GM12801 (cell line): ENCODE data around the gene WFDC5.

Experiments
- CTCF ChIP-seq: IDR thresholded peaks from one replicate; pipeline ENCODE4 v1.5.1; 2011; ENCODE audit warnings: control low read depth; ENCODE audit not compliant: insufficient read length; ENCODE audit errors: extremely low read depth

WFDC5 gene

DNA sequence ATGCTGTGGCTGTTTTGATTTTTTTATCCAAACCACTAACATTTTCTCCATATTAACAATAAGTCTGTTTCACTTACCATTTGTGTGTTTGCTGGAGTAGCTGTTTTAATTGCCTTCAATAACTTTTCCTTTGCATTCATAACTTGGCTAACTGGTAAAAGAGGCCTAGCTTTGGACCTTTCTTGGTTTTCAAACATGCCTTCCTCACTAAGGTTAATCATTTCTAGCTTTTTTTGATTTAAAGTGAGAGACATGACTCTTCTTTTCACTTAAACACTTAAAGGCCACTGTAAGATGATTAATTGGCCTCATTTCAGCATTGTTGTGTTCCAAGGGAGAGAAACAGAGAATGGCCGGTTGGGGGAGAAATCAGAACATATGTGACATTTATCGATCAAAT lies 6.4 kb upstream of the WFDC5 start:
- no peak for TF ChIP-seq CTCF

DNA sequence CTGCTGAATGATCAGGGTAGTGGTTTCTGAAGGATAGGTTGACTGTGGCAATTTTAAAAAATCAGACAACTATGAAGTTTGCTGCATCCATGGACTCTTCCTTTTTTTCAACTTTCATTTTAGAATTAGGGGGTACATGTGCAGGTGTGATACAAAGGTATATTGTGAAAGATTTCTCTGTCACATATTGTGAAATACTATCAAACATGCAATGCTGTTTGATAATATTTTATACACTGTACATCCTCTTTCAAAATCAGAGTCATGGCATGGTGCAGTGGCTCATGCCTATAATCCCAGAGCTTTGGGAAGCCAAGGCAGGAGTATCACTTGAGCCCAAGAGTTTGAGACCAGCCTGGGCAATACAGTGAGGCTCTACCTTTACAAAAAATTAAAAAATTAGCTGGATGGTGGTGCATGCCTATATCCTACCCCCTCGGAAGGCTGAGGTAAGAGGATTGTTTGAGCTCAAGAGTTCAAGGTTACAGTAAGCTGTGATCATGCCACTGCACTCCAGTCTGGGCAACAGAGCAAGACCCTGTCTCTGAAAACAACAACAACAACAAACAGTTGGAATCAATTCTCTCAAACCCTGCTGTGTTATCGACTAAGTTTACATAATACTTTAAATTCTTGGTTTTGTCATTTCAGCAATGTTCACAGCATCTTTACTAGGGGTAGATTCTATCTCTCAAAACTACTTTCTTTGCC lies 4.7 kb upstream of the WFDC5 start:
- TF ChIP-seq CTCF, result no peak

DNA sequence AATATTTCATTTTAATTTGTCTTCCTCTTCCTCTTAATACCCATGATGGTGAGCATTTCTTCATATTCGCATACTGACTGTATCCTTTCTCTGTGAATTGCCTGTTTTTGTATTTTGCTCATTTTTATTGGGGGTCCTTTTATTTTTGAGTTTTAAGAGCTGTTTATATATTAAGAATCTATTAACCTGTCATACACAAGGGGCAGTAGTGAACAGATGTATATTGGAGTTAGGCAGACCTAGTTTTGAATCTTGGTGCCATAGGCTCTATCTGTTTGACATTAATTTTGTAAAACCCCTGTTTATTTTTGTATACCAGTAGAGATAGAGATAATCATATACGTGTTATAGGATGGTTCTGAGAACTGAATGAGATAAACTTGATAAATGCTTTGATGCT lies 3.1 kb upstream of the WFDC5 start:
- TF ChIP-seq CTCF, result no peak

- TF ChIP-seq CTCF, result no peak
These were observed 2.6 kb upstream of the WFDC5 start for GRCh38 chr20:45117581-45117980.

GRCh38 chr20:45115829-45116228 lies 855 bp upstream of the WFDC5 start:
- TF ChIP-seq CTCF, result no peak

GRCh38 chr20:45115386-45115774 lies 406 bp upstream of the WFDC5 start:
- TF ChIP-seq CTCF, result no peak

DNA sequence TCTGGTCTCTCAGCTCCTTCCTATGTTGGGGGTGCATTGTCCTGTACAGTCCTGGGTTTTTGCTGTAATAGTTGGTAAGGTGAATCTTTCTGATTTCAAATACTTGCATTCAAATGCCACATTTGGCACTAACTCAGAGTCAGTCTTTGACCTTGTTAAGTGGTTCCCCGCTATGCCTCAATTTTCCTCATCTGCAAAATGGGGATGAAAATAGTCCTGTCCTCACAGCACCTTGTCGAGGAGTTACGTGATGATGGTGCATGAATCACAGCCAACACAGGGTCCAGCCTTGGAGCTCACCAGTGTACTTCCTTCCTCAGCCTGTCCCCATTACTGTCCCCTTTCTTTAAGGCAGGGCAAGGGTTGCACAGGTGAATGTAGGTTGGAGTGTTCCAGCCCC lies 1.1 kb downstream of the WFDC5 start:
- no peak for TF ChIP-seq CTCF
